Stimulated activated CD4-positive, alpha-beta T cell treated with anti-CD3 and anti-CD28 coated beads, Interleukin-2, amount 100 ng/mL, for 48 hours (primary cell): Measurements from ENCODE around the gene OSM.

Experiments
- DNase-seq, 2 donors: peaks; one replicate each; pipeline ENCODE4 v3.0.0-alpha.2; 2020

OSM gene

GRCh38 chr22:30297276-30297990, 30.8 kb upstream of the OSM start:
- DNase-seq: no peak

GRCh38 chr22:30296833-30297232, 30.2 kb upstream of the OSM start:
- no peak for DNase-seq

GRCh38 chr22:30296324-30296723, 29.7 kb upstream of the OSM start:
- no peak for DNase-seq

- no peak for DNase-seq
Measured at GRCh38 chr22:30295576-30295975, 28.9 kb upstream of the OSM start.

- no peak for DNase-seq
Measured at GRCh38 chr22:30294830-30295229, 28.2 kb upstream of the OSM start.

GRCh38 chr22:30294066-30294465, 27.4 kb upstream of the OSM start:
- no peak for DNase-seq

GRCh38 chr22:30293026-30293425, 26.4 kb upstream of the OSM start:
- DNase-seq: no peak

- no peak for DNase-seq
Measured at GRCh38 chr22:30292069-30292970, 25.7 kb upstream of the OSM start.

GRCh38 chr22:30291058-30291892, 24.6 kb upstream of the OSM start:
- no peak for DNase-seq

- no peak for DNase-seq
Measured at GRCh38 chr22:30290342-30291057, 23.8 kb upstream of the OSM start.

- DNase-seq: no peak
Measured at GRCh38 chr22:30289980-30290313, 23.3 kb upstream of the OSM start.

- peak; percentile 87 to 91 for DNase-seq
Measured at GRCh38 chr22:30289141-30289979, 22.7 kb upstream of the OSM start, which contains the start of gene CASTOR1. CASTOR1 (minus strand) TSS chr22:30289505; CDS start chr22:30289497, 8 bp downstream.

GRCh38 chr22:30288419-30289140, 21.9 kb upstream of the OSM start:
- no peak for DNase-seq

- peak; percentile 88 to 89 for DNase-seq
Measured at GRCh38 chr22:30287648-30288418, 21.2 kb upstream of the OSM start.

GRCh38 chr22:30286813-30287647, 20.4 kb upstream of the OSM start:
- peak; percentile 93 for DNase-seq

- no peak for DNase-seq
Measured at GRCh38 chr22:30286331-30286730, 19.7 kb upstream of the OSM start.

GRCh38 chr22:30285846-30286200, 19.2 kb upstream of the OSM start:
- no peak for DNase-seq

GRCh38 chr22:30285176-30285845, 18.7 kb upstream of the OSM start:
- no peak for DNase-seq

GRCh38 chr22:30284666-30285065, 18.0 kb upstream of the OSM start:
- DNase-seq: no peak
